Trophoblast cell (in vitro differentiated cells and primary cell): ENCODE data around the gene OPTC.

ENCODE experiments used
- DNase-seq, 2 donors: peaks; one replicate each; pipeline ENCODE4 v3.0.0-alpha.2; 2016
- H2AFZ ChIP-seq: 2 replicates; pipeline ENCODE4 v1.6.1; 2013; ENCODE audit warnings: low read length, moderate library complexity, mild to moderate bottlenecking; ENCODE audit not compliant: insufficient read depth, poor library complexity
- H2AK5ac ChIP-seq: 2 replicates; pipeline ENCODE4 v1.6.1; 2013; ENCODE audit warnings: mild to moderate bottlenecking, low read length
- H2BK120ac ChIP-seq: 2 replicates; pipeline ENCODE4 v1.6.1; 2013; ENCODE audit warnings: low read length, mild to moderate bottlenecking, moderate library complexity; ENCODE audit not compliant: insufficient read depth, poor library complexity
- H2BK12ac ChIP-seq: 2 replicates; pipeline ENCODE4 v1.6.1; 2013; ENCODE audit warnings: mild to moderate bottlenecking, low read length, moderate library complexity
- H2BK5ac ChIP-seq: 2 replicates; pipeline ENCODE4 v1.6.1; 2013; ENCODE audit warnings: low read length, low read depth, moderate library complexity, mild to moderate bottlenecking; ENCODE audit not compliant: poor library complexity
- H3K14ac ChIP-seq: 2 replicates; pipeline ENCODE4 v1.6.1; 2013; ENCODE audit warnings: mild to moderate bottlenecking, low read length
- H3K18ac ChIP-seq: 2 replicates; pipeline ENCODE4 v1.6.1; 2013; ENCODE audit warnings: mild to moderate bottlenecking, low read length
- H3K23ac ChIP-seq: 2 replicates; pipeline ENCODE4 v1.6.1; 2013; ENCODE audit warnings: low read length
- H3K27ac ChIP-seq: 2 replicates; pipeline ENCODE4 v1.5.1; 2013; ENCODE audit warnings: low read depth, mild to moderate bottlenecking, inconsistent platforms, low read length, moderate library complexity
- H3K27me3 ChIP-seq: 2 replicates; pipeline ENCODE4 v1.6.1; 2013; ENCODE audit warnings: inconsistent platforms, mild to moderate bottlenecking, low read length, moderate library complexity; ENCODE audit not compliant: insufficient read depth
- H3K36me3 ChIP-seq, 2 experiments: 1 replicate in 1 of 2; 2 replicates in 1 of 2; pipeline ENCODE4 v1.6.1; 2013; ENCODE audit warnings: low read length in 2 of 2, mild to moderate bottlenecking in 2 of 2, moderate library complexity in 1 of 2; ENCODE audit not compliant: insufficient read depth in 2 of 2, control insufficient read depth in 1 of 2
- H3K4ac ChIP-seq: 2 replicates; pipeline ENCODE4 v1.6.1; 2013; ENCODE audit warnings: low read depth, mild to moderate bottlenecking, low read length, moderate library complexity
- H3K4me1 ChIP-seq, 2 experiments: 1 replicate in 1 of 2; 2 replicates in 1 of 2; pipeline ENCODE4 v1.6.1; 2013; ENCODE audit warnings: low read length in 2 of 2, mild to moderate bottlenecking in 2 of 2, moderate library complexity in 1 of 2; ENCODE audit not compliant: insufficient read depth in 2 of 2, control insufficient read depth in 1 of 2
- H3K4me2 ChIP-seq: 2 replicates; pipeline ENCODE4 v1.6.1; 2013; ENCODE audit warnings: inconsistent platforms, mild to moderate bottlenecking, low read length, moderate library complexity
- H3K4me3 ChIP-seq: 2 replicates; pipeline ENCODE4 v1.5.1; 2013; ENCODE audit warnings: mild to moderate bottlenecking, low read depth, low read length, inconsistent platforms
- H3K79me1 ChIP-seq: one replicate; pipeline ENCODE4 v1.6.1; 2013; ENCODE audit warnings: low read length
- H3K79me2 ChIP-seq: 2 replicates; pipeline ENCODE4 v1.6.1; 2013; ENCODE audit warnings: low read length, mild to moderate bottlenecking; ENCODE audit not compliant: control insufficient read depth, insufficient read depth, poor library complexity
- H3K9ac ChIP-seq: 2 replicates; pipeline ENCODE4 v1.6.1; 2013; ENCODE audit warnings: mild to moderate bottlenecking, low read length
- H3K9me3 ChIP-seq: 2 replicates; pipeline ENCODE4 v1.6.1; 2013; ENCODE audit warnings: low read depth, mild to moderate bottlenecking, control low read depth, inconsistent platforms, low read length; ENCODE audit not compliant: insufficient read depth
- H4K12ac ChIP-seq: 2 replicates; pipeline ENCODE4 v1.6.1; 2013; ENCODE audit warnings: low read depth, mild to moderate bottlenecking, low read length, moderate library complexity
- H4K8ac ChIP-seq: 2 replicates; pipeline ENCODE4 v1.6.1; 2013; ENCODE audit warnings: low read depth, mild to moderate bottlenecking, low read length, moderate library complexity
- H4K91ac ChIP-seq: one replicate; pipeline ENCODE4 v1.6.1; 2013; ENCODE audit warnings: low read depth, mild to moderate bottlenecking, low read length, moderate library complexity
- WGBS: extraction: QIAGEN DNeasy Blood & Tissue Kit; methylation state at CpG from one replicate; pipeline ENCODE4 v1.1.7; 2013; ENCODE audit warnings: missing lambda C conversion rate; ENCODE audit not compliant: insufficient read length, insufficient coverage; ENCODE audit errors: extremely low coverage; 5-methylcytosine and 5-hydroxymethylcytosine counted together

OPTC gene

GRCh38 chr1:203536575-203536974, 42.6 kb downstream of the OPTC start:
- H2BK5ac ChIP-seq, result peak overlapping the region; percentile 67
- no CpG with 5 or more reads among the region's 2 CpGs for WGBS
- no peak overlapping the region for H3K4me3 ChIP-seq
- no peaks in the 10 kb centered on the region for H3K79me2 ChIP-seq
- peak overlapping the region; percentile 69 for H3K27ac ChIP-seq
- no peaks in the 10 kb centered on the region for H3K36me3 ChIP-seq
- no peak overlapping the region for H2AFZ ChIP-seq
- no peak overlapping the region for H4K12ac ChIP-seq
- H3K27me3 ChIP-seq, result no peaks in the 10 kb centered on the region
- peaks cover 2% of the 10 kb centered on the region for H3K9me3 ChIP-seq
- peak overlapping the region; percentile 45 for H4K91ac ChIP-seq
- H2BK120ac ChIP-seq, result peak overlapping the region; percentile 35
- no peak overlapping the region for H3K4me2 ChIP-seq
- no peak for DNase-seq
- H3K9ac ChIP-seq, result no peak overlapping the region
- H3K18ac ChIP-seq, result no peak overlapping the region
- no peak overlapping the region for H4K8ac ChIP-seq
- H3K14ac ChIP-seq, result no peak overlapping the region
- H2AK5ac ChIP-seq, result no peak overlapping the region
- H3K4me1 ChIP-seq, result peaks cover 13 to 27% of the 10 kb centered on the region in 2 experiments
- H2BK12ac ChIP-seq, result no peak overlapping the region
- no peak overlapping the region for H3K4ac ChIP-seq
- H3K79me1 ChIP-seq, result peaks cover 27% of the 10 kb centered on the region
- H3K23ac ChIP-seq, result no peak overlapping the region

GRCh38 chr1:203536980-203537455, 43.1 kb downstream of the OPTC start:
- DNase-seq, result peak; percentile 94 to 99
- Histone ChIP-seq H3K9ac (no peak overlapping the region), H3K27ac (peak overlapping the region; percentile 69), H2AK5ac (no peak overlapping the region), H4K12ac (no peak overlapping the region), H2BK120ac (peak overlapping the region; percentile 54), H2AFZ (no peak overlapping the region), H2BK5ac (peak overlapping the region; percentile 77), H3K79me1 (peaks cover 27% of the 10 kb centered on the region), H4K91ac (peak overlapping the region; percentile 76), H3K4ac (no peak overlapping the region), H3K27me3 (no peaks in the 10 kb centered on the region), H3K14ac (peak overlapping the region; percentile 26), H4K8ac (no peak overlapping the region), H3K4me3 (no peak overlapping the region), H3K36me3 (no peaks in the 10 kb centered on the region), H3K79me2 (no peaks in the 10 kb centered on the region), H3K9me3 (peaks cover 2% of the 10 kb centered on the region), H3K4me2 (no peak overlapping the region), H3K4me1 (peaks cover 13 to 27% of the 10 kb centered on the region in 2 experiments), H2BK12ac (peak overlapping the region; percentile 3), H3K18ac (no peak overlapping the region), H3K23ac (no peak overlapping the region)
- no CpG with 5 or more reads among the region's 3 CpGs for WGBS

GRCh38 chr1:203537806-203538464, 44.0 kb downstream of the OPTC start:
- peaks cover 27% of the 10 kb centered on the region for H3K79me1 ChIP-seq
- no peak overlapping the region for H3K14ac ChIP-seq
- no peak overlapping the region for H3K4me3 ChIP-seq
- peak overlapping the region; percentile 75 for H2AK5ac ChIP-seq
- H3K27ac ChIP-seq, result peak overlapping the region; percentile 50
- no peaks in the 10 kb centered on the region for H3K79me2 ChIP-seq
- peak overlapping the region; percentile 88 for H2BK12ac ChIP-seq
- H4K8ac ChIP-seq, result no peak overlapping the region
- no peaks in the 10 kb centered on the region for H3K36me3 ChIP-seq
- no peak overlapping the region for H3K4ac ChIP-seq
- no peak overlapping the region for H3K23ac ChIP-seq
- H3K27me3 ChIP-seq, result no peaks in the 10 kb centered on the region
- peak overlapping the region; percentile 77 for H2BK5ac ChIP-seq
- peak; percentile 82 to 92 for DNase-seq
- H4K91ac ChIP-seq, result peak overlapping the region; percentile 76
- H3K4me2 ChIP-seq, result no peak overlapping the region
- peak overlapping the region; percentile 6 for H2BK120ac ChIP-seq
- H3K9me3 ChIP-seq, result peaks cover 2% of the 10 kb centered on the region
- no peak overlapping the region for H3K9ac ChIP-seq
- H4K12ac ChIP-seq, result no peak overlapping the region
- peaks cover 13 to 27% of the 10 kb centered on the region in 2 experiments for H3K4me1 ChIP-seq
- H2AFZ ChIP-seq, result no peak overlapping the region
- WGBS, result no CpG with 5 or more reads among the region's 5 CpGs
- no peak overlapping the region for H3K18ac ChIP-seq

- H3K27me3 ChIP-seq, result no peaks in the 10 kb centered on the region
- H2AK5ac ChIP-seq, result no peak overlapping the region
- H4K8ac ChIP-seq, result no peak overlapping the region
- peaks cover 25% of the 10 kb centered on the region for H3K79me1 ChIP-seq
- H3K4me1 ChIP-seq, result peaks cover 10 to 25% of the 10 kb centered on the region in 2 experiments
- WGBS, result no CpG with 5 or more reads among the region's 1 CpG
- peak overlapping the region; percentile 55 for H4K91ac ChIP-seq
- H2BK12ac ChIP-seq, result peak overlapping the region; percentile 77
- no peak overlapping the region for H3K9ac ChIP-seq
- H3K23ac ChIP-seq, result no peak overlapping the region
- H3K4me2 ChIP-seq, result no peak overlapping the region
- no peak overlapping the region for H3K18ac ChIP-seq
- no peak for DNase-seq
- peak overlapping the region; percentile 61 for H2BK5ac ChIP-seq
- H3K27ac ChIP-seq, result no peak overlapping the region
- H3K9me3 ChIP-seq, result peaks cover 2% of the 10 kb centered on the region
- H3K4me3 ChIP-seq, result no peak overlapping the region
- H3K79me2 ChIP-seq, result no peaks in the 10 kb centered on the region
- peak overlapping the region; percentile 66 for H2AFZ ChIP-seq
- no peaks in the 10 kb centered on the region for H3K36me3 ChIP-seq
- H4K12ac ChIP-seq, result no peak overlapping the region
- peak overlapping the region; percentile 78 for H2BK120ac ChIP-seq
- H3K14ac ChIP-seq, result no peak overlapping the region
- no peak overlapping the region for H3K4ac ChIP-seq
Observed at GRCh38 chr1:203538726-203539125, 44.8 kb downstream of the OPTC start.
